GM12865 (cell line): ENCODE results near the gene FSIP1.

Experiments used
- DNase-seq: peaks from one replicate; pipeline ENCODE4 v3.0.0; 2010; ENCODE audit warnings: low read depth
- H3K4me3 ChIP-seq: 2 replicates; pipeline ENCODE4 v1.5.1; 2011; ENCODE audit warnings: mild to moderate bottlenecking, low read depth, low read length, control low read depth
- TF ChIP-seq, protein P1 (sequence below): IDR thresholded peaks from 2 replicates; pipeline ENCODE4 v1.5.1; 2011; ENCODE audit warnings: low read length, control low read depth, low read depth, inconsistent platforms; ENCODE audit not compliant: insufficient read depth; ENCODE audit errors: missing control alignments

Gene FSIP1

DNA sequence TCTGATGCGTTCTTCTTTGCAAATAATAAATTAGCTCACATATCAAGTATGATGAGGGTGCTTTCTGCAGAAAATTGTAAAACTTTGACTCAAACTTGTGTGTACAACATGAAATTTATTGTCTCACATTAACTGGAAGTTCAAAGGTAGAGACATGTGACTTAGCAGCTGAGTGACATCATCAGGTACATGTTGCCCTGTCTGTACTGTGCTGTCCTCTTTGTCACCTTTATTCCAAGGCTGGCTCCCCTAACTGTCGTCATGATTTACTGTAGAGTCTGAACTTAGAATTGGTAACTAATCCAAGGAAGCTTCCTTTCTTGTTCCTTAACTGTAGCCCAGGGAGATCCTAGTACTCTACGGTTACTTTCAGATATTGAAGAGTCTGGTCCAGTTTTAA is 12.3 kb upstream of the FSIP1 start:
- H3K4me3 ChIP-seq: no peak overlapping the region
- no peak for DNase-seq
- TF ChIP-seq, protein P1, sequence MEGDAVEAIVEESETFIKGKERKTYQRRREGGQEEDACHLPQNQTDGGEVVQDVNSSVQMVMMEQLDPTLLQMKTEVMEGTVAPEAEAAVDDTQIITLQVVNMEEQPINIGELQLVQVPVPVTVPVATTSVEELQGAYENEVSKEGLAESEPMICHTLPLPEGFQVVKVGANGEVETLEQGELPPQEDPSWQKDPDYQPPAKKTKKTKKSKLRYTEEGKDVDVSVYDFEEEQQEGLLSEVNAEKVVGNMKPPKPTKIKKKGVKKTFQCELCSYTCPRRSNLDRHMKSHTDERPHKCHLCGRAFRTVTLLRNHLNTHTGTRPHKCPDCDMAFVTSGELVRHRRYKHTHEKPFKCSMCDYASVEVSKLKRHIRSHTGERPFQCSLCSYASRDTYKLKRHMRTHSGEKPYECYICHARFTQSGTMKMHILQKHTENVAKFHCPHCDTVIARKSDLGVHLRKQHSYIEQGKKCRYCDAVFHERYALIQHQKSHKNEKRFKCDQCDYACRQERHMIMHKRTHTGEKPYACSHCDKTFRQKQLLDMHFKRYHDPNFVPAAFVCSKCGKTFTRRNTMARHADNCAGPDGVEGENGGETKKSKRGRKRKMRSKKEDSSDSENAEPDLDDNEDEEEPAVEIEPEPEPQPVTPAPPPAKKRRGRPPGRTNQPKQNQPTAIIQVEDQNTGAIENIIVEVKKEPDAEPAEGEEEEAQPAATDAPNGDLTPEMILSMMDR: no peak

DNA sequence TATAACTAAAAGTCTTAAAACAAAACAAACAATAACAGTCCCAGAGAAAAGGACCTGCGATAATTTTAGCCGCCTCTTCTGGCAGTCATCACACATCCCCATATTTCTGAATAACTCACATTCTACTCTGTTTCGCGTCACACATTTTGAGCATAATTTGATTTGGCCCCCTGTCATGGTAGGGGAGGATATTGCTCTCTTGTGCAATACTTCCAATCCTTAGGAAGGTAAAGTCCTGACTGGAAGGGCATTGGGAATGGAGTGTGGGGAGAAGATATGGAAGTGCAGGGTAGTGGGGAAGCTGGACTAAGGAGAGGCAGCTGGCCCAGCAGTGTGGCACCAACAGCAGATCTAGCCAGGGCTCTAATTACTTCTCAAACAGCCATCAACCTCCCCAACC is 11.3 kb upstream of the FSIP1 start:
- no peak overlapping the region for H3K4me3 ChIP-seq
- TF ChIP-seq, protein P1: no peak
- DNase-seq: no peak

DNA sequence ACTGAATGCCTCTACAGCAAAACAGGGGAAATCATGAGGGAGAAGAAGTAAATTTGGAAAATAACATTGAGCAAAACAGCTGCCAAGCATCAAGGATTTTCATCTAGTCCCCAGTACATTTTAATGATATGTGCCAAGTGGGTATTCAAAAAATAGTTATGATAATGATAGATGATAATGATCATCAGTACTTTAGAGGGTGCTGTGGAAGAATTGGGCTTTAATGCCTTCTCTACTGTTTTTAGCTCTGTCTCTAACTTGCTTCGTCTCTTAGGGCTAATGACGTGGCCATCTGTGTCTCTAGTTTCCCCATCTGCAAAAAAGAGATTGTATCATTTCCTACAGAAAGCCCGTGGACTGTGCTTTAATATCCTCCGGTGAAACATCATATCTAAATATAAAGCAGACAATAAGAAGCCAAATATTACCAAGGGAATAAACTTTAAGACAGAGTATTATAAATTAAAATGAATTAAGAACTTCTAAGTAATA is 10.2 kb upstream of the FSIP1 start:
- TF ChIP-seq, protein P1: no peak
- DNase-seq: no peak
- no peak overlapping the region for H3K4me3 ChIP-seq

DNA sequence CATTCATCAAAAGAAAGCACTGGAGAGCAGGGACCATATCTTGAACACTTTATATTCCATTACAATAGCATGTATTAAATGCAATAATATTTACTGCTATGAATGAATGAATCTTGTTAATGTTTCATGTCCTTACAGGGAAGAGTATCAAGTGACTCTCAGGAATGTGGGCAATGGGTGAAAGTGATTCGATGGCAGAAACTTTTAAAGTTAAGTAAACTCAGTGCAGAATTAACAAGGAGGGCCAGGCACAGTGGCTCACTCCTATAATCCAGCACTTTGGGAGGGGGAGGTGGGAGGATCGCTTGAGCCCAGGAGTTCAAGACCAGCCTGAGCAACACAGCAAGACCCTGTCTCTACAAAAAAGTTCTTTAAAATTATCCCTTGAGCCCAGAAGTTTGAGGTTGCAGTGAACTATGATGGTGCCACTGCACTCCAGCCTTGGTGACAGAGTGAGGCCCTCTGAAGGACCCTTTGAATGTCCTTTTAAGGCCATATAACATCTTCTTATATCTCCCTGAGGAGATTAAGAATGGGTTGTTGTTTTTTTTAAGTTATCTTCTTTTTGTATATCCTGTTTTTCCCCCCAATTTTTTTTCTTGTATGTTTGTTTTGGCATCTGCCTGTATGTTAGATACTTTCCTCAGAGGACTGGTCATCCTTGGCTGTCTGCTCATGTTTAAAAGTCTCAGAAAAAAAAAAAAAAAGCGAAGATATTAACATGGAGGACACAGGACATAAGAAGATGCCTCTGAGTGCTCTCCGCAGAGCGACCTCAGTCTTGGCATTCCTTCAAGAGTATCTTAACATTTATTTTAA is 9.6 kb upstream of the FSIP1 start:
- H3K4me3 ChIP-seq: no peak overlapping the region
- TF ChIP-seq, protein P1: no peak
- DNase-seq: no peak

DNA sequence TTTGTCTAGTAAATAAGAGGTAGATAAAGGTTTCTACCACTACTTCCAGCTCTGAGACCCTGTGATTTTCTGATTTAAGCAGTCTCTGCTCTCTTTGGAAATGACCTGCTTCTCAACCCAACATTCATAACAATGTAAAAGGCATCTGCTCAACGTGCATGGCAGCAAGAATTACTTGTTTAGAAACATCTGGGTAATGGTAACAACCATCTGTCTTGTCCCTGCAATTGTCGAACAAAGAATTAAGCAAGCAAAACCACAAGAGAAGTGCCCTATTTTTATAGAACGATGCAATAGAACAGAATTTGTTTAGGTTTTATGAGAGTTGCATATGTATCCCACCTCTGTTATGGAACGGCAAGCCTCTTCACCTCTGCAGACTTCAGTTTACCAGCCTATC is 7.1 kb upstream of the FSIP1 start:
- TF ChIP-seq, protein P1: no peak
- H3K4me3 ChIP-seq: no peak overlapping the region
- DNase-seq: no peak

DNA sequence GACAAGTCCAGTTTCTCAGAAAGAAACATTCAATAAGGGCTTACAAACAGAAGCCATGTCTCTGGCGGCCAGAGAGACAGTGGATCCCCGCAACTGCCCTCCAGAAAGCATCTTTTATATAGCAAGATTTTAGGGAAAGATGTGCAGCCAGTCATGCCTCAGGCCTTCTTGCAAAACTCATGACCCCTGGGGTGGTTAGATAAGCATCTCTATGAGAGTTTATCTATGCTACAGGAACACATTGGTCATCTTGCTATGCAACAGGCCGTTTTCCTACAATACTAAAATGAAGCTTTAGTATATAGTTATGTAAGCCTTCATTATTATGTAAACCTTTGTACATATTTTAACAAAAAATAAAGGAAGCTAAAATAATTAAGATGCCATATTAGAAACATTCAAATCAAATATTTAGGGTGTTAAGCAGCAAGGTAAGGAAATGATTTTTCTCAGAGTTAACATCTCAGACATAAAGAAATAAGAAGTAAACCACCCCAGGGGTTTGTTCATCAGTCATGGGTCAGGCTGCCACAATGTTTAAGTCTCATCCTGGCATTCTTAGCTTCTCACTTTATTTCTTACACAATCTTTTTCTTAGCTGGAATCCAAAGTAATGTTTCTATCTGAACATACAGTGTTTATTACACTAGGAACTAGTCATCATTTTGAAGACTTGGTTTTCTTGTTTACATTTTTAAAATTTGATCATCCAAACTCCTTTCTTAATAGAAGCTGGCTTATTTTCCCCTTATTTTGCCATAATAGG is 6.3 kb upstream of the FSIP1 start:
- TF ChIP-seq, protein P1: no peak
- DNase-seq: no peak
- H3K4me3 ChIP-seq: no peak overlapping the region
